Pancreas (tissue), 10 donors: Measurements from ENCODE around the gene NR4A3. TPM values are rescaled to one million over a fixed set of nuclear protein-coding genes. Genes with fewer than 3 reads are reported as not detected.

ENCODE experiments used
- ATAC-seq, 4 donors: fragments of 200-7000 bp; cut with Tn5 transposase; one replicate each; pipeline versions ENCODE4 v1.8.0 to v1.9.1; 2020; ENCODE audit warnings: mild to moderate bottlenecking in 4 of 4, moderate library complexity in 4 of 4
- DNase-seq, 6 donors: peaks; one replicate each; pipeline ENCODE4 v3.0.0-alpha.2; 2020
- FAIRE-seq: peaks from 2 replicates; lab custom pipeline; 2012; peaks lifted over from hg19 to GRCh38; lab: Jason Lieb, UNC
- H3K27ac ChIP-seq, 4 donors: fragments of 200-600 bp; sonication (generic); 1 replicate in 3 of 4; 2 replicates in 1 of 4; pipeline versions ENCODE4 v1.5.0 to v1.8.0; 2020
- H3K27me3 ChIP-seq, 4 donors: fragments of 200-600 bp; one replicate each; pipeline ENCODE4 v1.8.0; 2021
- H3K36me3 ChIP-seq, 3 donors: fragments of 200-600 bp; sonication (generic) in 1 of 3; one replicate each; pipeline versions ENCODE4 v1.5.0 to v1.8.0; 2020 to 2021
- H3K4me1 ChIP-seq, 3 donors: fragments of 200-600 bp; one replicate each; pipeline ENCODE4 v1.8.0; 2021
- H3K4me3 ChIP-seq, 4 donors: fragments of 200-600 bp; sonication (generic) in 2 of 4; one replicate each; pipeline versions ENCODE4 v1.5.0 to v1.8.0; 2020 to 2021
- H3K9me3 ChIP-seq, 4 donors: fragments of 200-600 bp; one replicate each; pipeline ENCODE4 v1.8.0; 2021
- CTCF ChIP-seq, 4 donors: fragments of 200-600 bp; sonication (generic) in 3 of 4; IDR thresholded peaks; one replicate each; pipeline versions ENCODE4 v1.5.0 to v1.8.0; 2021; ENCODE audit warnings: antibody characterized with exemption in 4 of 4
- WGBS, 2 donors: extraction: QIAGEN DNeasy Blood & Tissue Kit; methylation state at CpG; one replicate each; pipeline ENCODE4 v1.1.7; 2013; 5-methylcytosine and 5-hydroxymethylcytosine counted together
- intact Hi-C, 3 donors: fragments of 100-400 bp; cut with DNase I; formaldehyde crosslinking; loops; one replicate each; pipeline versions ENCODE4 v1.11.1 to v1.14.2; 2022
- polyA plus RNA-seq, 2 donors: library from polyadenylated mRNA; stranded (reverse); fragments of 200-250 nt; gene quantifications; one replicate each; pipeline ENCODE4 v1.2.3, GENCODE V29; 2013
- total RNA-seq, 6 donors: library from RNA; stranded (reverse); fragmentation: NEBNext Ultra II Directional in 4 of 6; extraction: Animal tissue kit (Norgen Biotek cat#: 25700) in 4 of 6; gene quantifications; one replicate each; pipeline versions ENCODE4 v1.2.1 to v1.2.4, GENCODE V29; 2021 to 2023
- donor health status: healthy with polysubstance abuse.
- donor health status: DM: no; HTN: no; CAD: no; lungs with moderate emphysema.
- donor health status: DM: no; HTN: no; CAD: no.
- donor health status: control.
- donor health status: control.
- donor health status: Bipolar disorder and iron deficiency.
- donor health status: DM: yes; HTN: yes; CAD: no.
- donor health status: DM: no; HTN: no; CAD: no.
- donor health status: DM: no; HTN: no; CAD: no.
- donor health status: DM: yes; HTN: yes; CAD: no.

The NR4A3 gene
- total and polyA plus RNA-seq, 8 donors: 0.41 to 3.8 (median 1.5) TPM

- intact Hi-C loops: no loop called here
- no peak for TF ChIP-seq CTCF (IDR thresholded peaks at IDR 0.05)
- Histone ChIP-seq H3K4me1 (no peaks in the 10 kb centered on the region), H3K36me3 (no peaks in the 10 kb centered on the region), H3K27ac (no peak overlapping the region), H3K4me3 (no peak overlapping the region), H3K9me3 (no peaks in the 10 kb centered on the region), H3K27me3 (no peaks in the 10 kb centered on the region)
- ATAC-seq (no peak), FAIRE-seq (no peak), DNase-seq (no peak)
- WGBS, 2 donors: 80 to 85% methylated on average over 6 of the region's 6 CpGs
These were observed 38.5 kb upstream of the NR4A3 start for GRCh38 chr9:99782962-99783718.

DNA sequence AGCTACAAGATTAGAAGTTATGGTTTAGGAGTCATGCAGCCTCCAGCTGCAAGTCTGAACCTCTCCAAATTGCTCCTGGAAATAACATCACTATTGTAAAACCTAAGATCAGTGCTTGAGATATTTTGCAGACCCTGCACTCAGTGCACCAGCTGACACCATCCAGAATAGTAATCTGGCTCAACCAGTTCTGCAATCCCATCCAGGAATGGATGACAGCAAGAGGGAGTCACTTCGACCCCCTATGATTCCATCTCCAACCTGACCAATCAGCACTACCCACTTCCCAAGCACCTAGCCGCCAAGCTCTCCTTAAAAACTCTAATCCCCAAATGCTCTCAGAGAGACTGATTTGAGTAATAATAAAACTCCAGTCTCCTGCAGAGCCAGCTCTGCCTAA, 37.9 kb upstream of the NR4A3 start:
- intact Hi-C loops: no loop called here
- H3K27me3 ChIP-seq: no peaks in the 10 kb centered on the region
- WGBS, 2 donors: 36 to 50% methylated on average over 2 of the region's 2 CpGs
- H3K36me3 ChIP-seq: no peaks in the 10 kb centered on the region
- H3K4me3 ChIP-seq: no peak overlapping the region
- no peak for ATAC-seq
- no peaks in the 10 kb centered on the region for H3K9me3 ChIP-seq
- no peak for DNase-seq
- no peaks in the 10 kb centered on the region for H3K4me1 ChIP-seq
- no peak for TF ChIP-seq CTCF (IDR thresholded peaks at IDR 0.05)
- no peak for FAIRE-seq
- no peak overlapping the region for H3K27ac ChIP-seq

- H3K4me1 ChIP-seq: no peaks in the 10 kb centered on the region
- WGBS, 2 donors: 53 to 67% methylated on average over 1 of the region's 1 CpG
- intact Hi-C loops: no loop called here
- DNase-seq (no peak), FAIRE-seq (no peak), ATAC-seq (no peak)
- TF ChIP-seq CTCF (IDR thresholded peaks at IDR 0.05): no peak
- no peak overlapping the region for H3K27ac ChIP-seq
- H3K9me3 ChIP-seq: no peaks in the 10 kb centered on the region
- no peak overlapping the region for H3K4me3 ChIP-seq
- no peaks in the 10 kb centered on the region for H3K36me3 ChIP-seq
- no peaks in the 10 kb centered on the region for H3K27me3 ChIP-seq
These were observed 36.6 kb upstream of the NR4A3 start for GRCh38 chr9:99785010-99785590.

GRCh38 chr9:99787556-99787955, 34.1 kb upstream of the NR4A3 start:
- Histone ChIP-seq H3K27me3 (no peaks in the 10 kb centered on the region), H3K9me3 (no peaks in the 10 kb centered on the region), H3K4me3 (no peak overlapping the region), H3K4me1 (no peaks in the 10 kb centered on the region), H3K36me3 (no peaks in the 10 kb centered on the region), H3K27ac (no peak overlapping the region)
- intact Hi-C loops: no loop called here
- no peak for ATAC-seq
- no peak for DNase-seq
- no peak for TF ChIP-seq CTCF (IDR thresholded peaks at IDR 0.05)
- no peak for FAIRE-seq

- H3K4me3 ChIP-seq: no peak overlapping the region
- DNase-seq (no peak), ATAC-seq (no peak), FAIRE-seq (no peak)
- H3K9me3 ChIP-seq: no peaks in the 10 kb centered on the region
- no peaks in the 10 kb centered on the region for H3K36me3 ChIP-seq
- H3K27me3 ChIP-seq: no peaks in the 10 kb centered on the region
- intact Hi-C loops: no loop called here
- 97 to 98% methylated on average over 4 of the region's 4 CpGs for WGBS, 2 donors
- TF ChIP-seq CTCF (IDR thresholded peaks at IDR 0.05): no peak
- no peak overlapping the region for H3K27ac ChIP-seq
- no peaks in the 10 kb centered on the region for H3K4me1 ChIP-seq
These were observed 28.2 kb upstream of the NR4A3 start for GRCh38 chr9:99793528-99793927.
